ENCODE results near the gene KDM7A. TPM values are rescaled to one million over a fixed set of nuclear protein-coding genes. Genes with fewer than 3 reads are reported as not detected.
"Not testable (repeated sequence)": the region's sequence is repeated elsewhere in the genome, so short reads cannot be mapped to it uniquely, and the experiment has no call there.

The KDM7A gene
- total and polyA plus RNA-seq, 2 experiments from 2014 or later = 0.75 to 7.0 TPM

- H3K27me3 ChIP-seq = no peaks in the 10 kb centered on the region
- H2AFZ ChIP-seq = no peak overlapping the region
- H3K27ac ChIP-seq = no peak overlapping the region
- no peak for DNase-seq (ENCODE audit: low spot score)
- no peaks in the 10 kb centered on the region for H3K36me3 ChIP-seq (replicated peaks; ENCODE audit: insufficient read depth, low read depth)
- no peaks in the 10 kb centered on the region for H3K79me2 ChIP-seq
- H3K9me2 ChIP-seq (replicated peaks; ENCODE audit: insufficient read depth) = no peaks in the 10 kb centered on the region
- no peak overlapping the region for H3K4me2 ChIP-seq
- no peaks in the 10 kb centered on the region for H3K4me1 ChIP-seq (ENCODE audit: insufficient read depth)
- no peaks in the 10 kb centered on the region for H3K9me3 ChIP-seq (ENCODE audit: low read depth)
- no peak for TF ChIP-seq EZH2phosphoT487 (IDR thresholded peaks at IDR 0.05; ENCODE audit: low read depth, severe bottlenecking, unreplicated experiment)
- TF ChIP-seq CTCF (IDR thresholded peaks at IDR 0.05; ENCODE audit: poor library complexity) = no peak
- no peak for TF ChIP-seq EZH2 (IDR thresholded peaks at IDR 0.05; ENCODE audit: borderline replicate concordance)
- H4K20me1 ChIP-seq (ENCODE audit: insufficient read depth, poor library complexity, severe bottlenecking) = no peaks in the 10 kb centered on the region
- no peak overlapping the region for H3K4me3 ChIP-seq
- 66% methylated on average over 4 of the region's 4 CpGs for WGBS (ENCODE audit: low lambda C conversion rate, missing lambda C conversion rate)
Measured at GRCh38 chr7:140121326-140121725, 55.5 kb downstream of the KDM7A start.

DNA sequence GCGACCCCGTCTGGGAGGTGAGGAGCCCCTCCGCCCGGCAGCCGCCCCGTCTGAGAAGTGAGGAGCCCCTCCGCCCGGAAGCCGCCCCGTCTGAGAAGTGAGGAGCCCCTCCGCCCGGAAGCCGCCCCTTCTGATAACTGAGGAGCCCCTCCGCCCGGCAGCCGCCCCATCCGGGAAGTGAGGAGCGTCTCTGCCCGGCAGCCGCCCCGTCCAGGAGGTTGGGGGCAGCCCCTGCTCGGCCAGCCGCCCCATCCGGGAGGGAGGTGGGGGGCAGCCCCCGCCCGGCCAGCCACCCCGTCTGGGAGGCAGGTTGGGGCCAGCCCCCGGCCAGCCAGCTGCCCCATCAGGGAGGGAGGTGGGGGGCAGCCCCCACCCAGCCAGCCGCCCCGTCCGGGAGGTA, 62.0 kb downstream of the KDM7A start:
- no CpG with 5 or more reads among the region's 31 CpGs for WGBS (ENCODE audit: low lambda C conversion rate, missing lambda C conversion rate)
- not testable (repeated sequence) for H2AFZ ChIP-seq; H3K9me2 ChIP-seq (replicated peaks; ENCODE audit: insufficient read depth); H3K4me2 ChIP-seq; H3K27ac ChIP-seq; H3K9me3 ChIP-seq (ENCODE audit: low read depth); H3K27me3 ChIP-seq; DNase-seq (ENCODE audit: low spot score); H4K20me1 ChIP-seq (ENCODE audit: insufficient read depth, poor library complexity, severe bottlenecking); H3K36me3 ChIP-seq (replicated peaks; ENCODE audit: insufficient read depth, low read depth); H3K4me3 ChIP-seq; H3K4me1 ChIP-seq (ENCODE audit: insufficient read depth); H3K79me2 ChIP-seq

- not testable (repeated sequence) for H4K20me1 ChIP-seq (ENCODE audit: insufficient read depth, poor library complexity, severe bottlenecking); H3K4me1 ChIP-seq (ENCODE audit: insufficient read depth); H3K27ac ChIP-seq; H3K27me3 ChIP-seq; H3K9me3 ChIP-seq (ENCODE audit: low read depth); DNase-seq (ENCODE audit: low spot score); H3K79me2 ChIP-seq; H2AFZ ChIP-seq; H3K36me3 ChIP-seq (replicated peaks; ENCODE audit: insufficient read depth, low read depth); H3K4me2 ChIP-seq; H3K4me3 ChIP-seq; H3K9me2 ChIP-seq (replicated peaks; ENCODE audit: insufficient read depth)
- 96% methylated on average over 8 of the region's 8 CpGs for WGBS (ENCODE audit: low lambda C conversion rate, missing lambda C conversion rate)
Measured at GRCh38 chr7:140108777-140109176, 68.0 kb downstream of the KDM7A start.

- H3K27ac ChIP-seq = no peak overlapping the region
- no peaks in the 10 kb centered on the region for H3K36me3 ChIP-seq (replicated peaks; ENCODE audit: insufficient read depth, low read depth)
- DNase-seq (ENCODE audit: low spot score) = no peak
- no peaks in the 10 kb centered on the region for H3K4me1 ChIP-seq (ENCODE audit: insufficient read depth)
- no peak overlapping the region for H2AFZ ChIP-seq
- no peaks in the 10 kb centered on the region for H3K9me3 ChIP-seq (ENCODE audit: low read depth)
- no peak overlapping the region for H3K4me2 ChIP-seq
- H3K79me2 ChIP-seq = no peaks in the 10 kb centered on the region
- H4K20me1 ChIP-seq (ENCODE audit: insufficient read depth, poor library complexity, severe bottlenecking) = no peaks in the 10 kb centered on the region
- H3K4me3 ChIP-seq = no peak overlapping the region
- no peak for TF ChIP-seq EZH2 (IDR thresholded peaks at IDR 0.05; ENCODE audit: borderline replicate concordance)
- no peak for TF ChIP-seq CTCF (IDR thresholded peaks at IDR 0.05; ENCODE audit: poor library complexity)
- no peak for TF ChIP-seq EZH2phosphoT487 (IDR thresholded peaks at IDR 0.05; ENCODE audit: low read depth, severe bottlenecking, unreplicated experiment)
- 88% methylated on average over 4 of the region's 4 CpGs for WGBS (ENCODE audit: low lambda C conversion rate, missing lambda C conversion rate)
- no peaks in the 10 kb centered on the region for H3K9me2 ChIP-seq (replicated peaks; ENCODE audit: insufficient read depth)
- no peaks in the 10 kb centered on the region for H3K27me3 ChIP-seq
Measured at GRCh38 chr7:140096459-140096858, 80.3 kb downstream of the KDM7A start.

DNA sequence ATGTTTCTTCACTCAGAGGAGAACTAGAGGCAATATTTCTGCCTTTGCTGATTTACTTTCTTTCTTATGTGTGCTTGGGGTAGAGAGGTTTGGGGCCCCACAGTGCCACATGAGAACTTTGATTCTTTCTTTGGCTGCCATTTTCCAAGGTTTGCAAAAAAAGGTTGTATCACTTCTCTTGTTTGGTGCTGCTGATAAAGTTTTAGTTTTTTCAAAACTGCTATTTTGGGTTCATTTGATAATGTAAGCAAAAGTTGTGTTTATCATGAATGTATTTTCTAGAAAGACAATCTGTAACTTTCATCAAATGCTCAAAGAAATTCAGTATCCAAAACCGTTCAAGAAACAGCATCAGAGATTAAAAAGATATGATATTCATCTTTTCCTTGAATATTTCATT, 83.4 kb downstream of the KDM7A start:
- Histone ChIP-seq H3K4me3 (no peak overlapping the region), H3K27ac (no peak overlapping the region), H2AFZ (no peak overlapping the region), H3K9me2 (replicated peaks; ENCODE audit: insufficient read depth) (no peaks in the 10 kb centered on the region), H3K36me3 (replicated peaks; ENCODE audit: insufficient read depth, low read depth) (no peaks in the 10 kb centered on the region), H3K4me2 (no peak overlapping the region), H3K9me3 (ENCODE audit: low read depth) (no peaks in the 10 kb centered on the region), H4K20me1 (ENCODE audit: insufficient read depth, poor library complexity, severe bottlenecking) (no peaks in the 10 kb centered on the region), H3K4me1 (ENCODE audit: insufficient read depth) (no peaks in the 10 kb centered on the region), H3K79me2 (no peaks in the 10 kb centered on the region), H3K27me3 (no peaks in the 10 kb centered on the region)
- WGBS (ENCODE audit: low lambda C conversion rate, missing lambda C conversion rate) = 94% methylated on average over 1 of the region's 1 CpG
- no peak for DNase-seq (ENCODE audit: low spot score)
- no peak for TF ChIP-seq CTCF (IDR thresholded peaks at IDR 0.05; ENCODE audit: poor library complexity)
- TF ChIP-seq EZH2phosphoT487 (IDR thresholded peaks at IDR 0.05; ENCODE audit: low read depth, severe bottlenecking, unreplicated experiment) = no peak

Measured in hepatocyte (in vitro differentiated cells).